Calu3 (cell line): Measurements from ENCODE around the gene PHYKPL. TPM values are rescaled to one million over a fixed set of nuclear protein-coding genes. Genes with fewer than 3 reads are reported as not detected.

Experiments
- BruUV-seq: library from RNA; stranded (reverse); fragments of 400-500 nt; replicated peaks from 2 replicates; lab custom pipeline; 2021; lab: Mats Ljungman, UMichigan
- CTCF ChIA-PET: fragments of 300-600 bp; sonication (Branson Sonifier 250); formaldehyde crosslinking; loops from one replicate; lab custom pipeline; 2022; ENCODE audit warnings: antibody characterized with exemption; lab: Charles Lee
- DNase-seq: peaks from one replicate; pipeline ENCODE4 v3.0.0; 2022
- H3K27ac Mint-ChIP-seq: one replicate; pipeline ENCODE4 v1.8.0; 2022; ENCODE audit warnings: mixed read lengths; ENCODE audit not compliant: unreplicated experiment
- H3K27me3 Mint-ChIP-seq: one replicate; pipeline ENCODE4 v1.8.0; 2022; ENCODE audit warnings: mixed read lengths; ENCODE audit not compliant: unreplicated experiment
- H3K36me3 Mint-ChIP-seq: one replicate; pipeline ENCODE4 v1.8.0; 2022; ENCODE audit warnings: mild to moderate bottlenecking, moderate library complexity, mixed read lengths; ENCODE audit not compliant: insufficient read depth, unreplicated experiment
- H3K4me1 Mint-ChIP-seq: one replicate; pipeline ENCODE4 v1.8.0; 2022; ENCODE audit warnings: mild to moderate bottlenecking, low read depth, mixed read lengths; ENCODE audit not compliant: unreplicated experiment
- H3K4me3 Mint-ChIP-seq: one replicate; pipeline ENCODE4 v1.8.0; 2022; ENCODE audit warnings: mild to moderate bottlenecking, low read depth, moderate library complexity, mixed read lengths; ENCODE audit not compliant: unreplicated experiment
- H3K9me3 Mint-ChIP-seq: one replicate; pipeline ENCODE4 v1.8.0; 2022; ENCODE audit warnings: low read depth, mixed read lengths; ENCODE audit not compliant: unreplicated experiment
- intact Hi-C: fragments of 100-400 bp; cut with micrococcal nuclease; formaldehyde crosslinking; loops from one replicate; pipeline ENCODE4 v1.10.0; 2022; ENCODE audit not compliant: unreplicated experiment
- total RNA-seq: library from RNA; stranded (reverse); gene quantifications from 2 replicates; pipeline ENCODE4 v1.2.3, GENCODE V29; 2022
- TF ChIP-seq, protein P1 (sequence below): fragments of 200-600 bp; IDR thresholded peaks from one replicate; pipeline ENCODE4 v1.8.0; 2022; ENCODE audit warnings: antibody characterized with exemption; ENCODE audit not compliant: unreplicated experiment

Gene PHYKPL
- total RNA-seq, 1 experiment from 2014 or later: 96.7 TPM

DNA sequence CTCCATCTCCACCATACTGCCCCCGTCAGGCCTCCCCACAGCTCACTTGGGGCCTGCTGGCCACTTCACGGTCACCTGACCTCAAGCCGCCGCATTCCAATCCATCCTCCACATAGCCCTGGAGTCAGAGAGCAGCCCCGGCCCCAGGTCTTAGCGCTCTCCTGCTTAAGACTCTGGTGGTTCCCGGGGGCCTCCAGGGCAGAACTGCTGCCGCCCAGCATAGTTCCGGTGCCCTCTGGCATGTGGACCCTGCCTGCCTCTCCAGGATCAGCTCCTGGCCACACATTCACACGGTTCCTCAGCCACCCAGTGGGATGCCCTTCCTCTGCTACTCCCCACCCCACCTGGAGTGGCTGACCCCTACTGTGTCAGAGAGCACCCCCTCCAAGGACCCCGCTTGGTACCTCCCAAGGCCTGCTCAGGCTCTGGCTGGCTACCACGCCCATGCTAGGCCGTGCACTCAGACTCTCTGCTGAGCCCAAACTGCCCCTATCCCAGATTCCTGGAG, 8.7 kb downstream of the PHYKPL start:
- CTCF ChIA-PET: no interaction called here

DNA sequence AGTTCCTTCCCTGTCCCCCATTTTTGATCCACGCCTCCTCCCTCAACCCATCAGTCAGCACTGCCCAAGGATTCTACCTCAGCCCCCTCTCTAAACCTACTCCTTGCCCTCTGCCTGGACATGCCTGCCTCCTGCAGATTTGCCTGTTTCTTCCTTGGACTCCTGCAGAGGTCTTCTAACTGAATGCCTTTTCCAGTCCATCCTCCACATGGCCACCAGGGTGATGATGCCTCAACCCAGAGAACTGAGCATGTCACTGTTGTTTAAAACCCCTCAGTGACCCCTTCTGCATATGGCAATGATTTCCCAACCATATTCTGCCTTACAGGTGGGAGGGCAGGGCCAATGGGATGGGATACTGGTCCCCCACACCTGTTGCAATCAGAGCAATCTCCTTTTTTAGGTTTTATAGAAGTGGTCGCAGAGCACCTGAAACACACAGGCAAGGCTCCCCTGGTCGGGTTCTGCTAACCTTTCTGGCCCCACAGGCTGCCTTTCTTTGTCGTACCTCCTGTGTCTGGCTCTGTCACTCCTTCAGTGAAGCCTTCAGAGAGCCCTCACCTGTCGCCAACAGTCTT, 9.3 kb downstream of the PHYKPL start:
- Mint-ChIP-seq H3K27me3 (no peaks in the 10 kb centered on the region), H3K27ac (peak overlapping the region; percentile 7), H3K36me3 (peaks cover 75% of the 10 kb centered on the region), H3K4me1 (peaks cover 17% of the 10 kb centered on the region), H3K9me3 (peaks cover 6% of the 10 kb centered on the region), H3K4me3 (no peak overlapping the region)
- TF ChIP-seq, protein P1, sequence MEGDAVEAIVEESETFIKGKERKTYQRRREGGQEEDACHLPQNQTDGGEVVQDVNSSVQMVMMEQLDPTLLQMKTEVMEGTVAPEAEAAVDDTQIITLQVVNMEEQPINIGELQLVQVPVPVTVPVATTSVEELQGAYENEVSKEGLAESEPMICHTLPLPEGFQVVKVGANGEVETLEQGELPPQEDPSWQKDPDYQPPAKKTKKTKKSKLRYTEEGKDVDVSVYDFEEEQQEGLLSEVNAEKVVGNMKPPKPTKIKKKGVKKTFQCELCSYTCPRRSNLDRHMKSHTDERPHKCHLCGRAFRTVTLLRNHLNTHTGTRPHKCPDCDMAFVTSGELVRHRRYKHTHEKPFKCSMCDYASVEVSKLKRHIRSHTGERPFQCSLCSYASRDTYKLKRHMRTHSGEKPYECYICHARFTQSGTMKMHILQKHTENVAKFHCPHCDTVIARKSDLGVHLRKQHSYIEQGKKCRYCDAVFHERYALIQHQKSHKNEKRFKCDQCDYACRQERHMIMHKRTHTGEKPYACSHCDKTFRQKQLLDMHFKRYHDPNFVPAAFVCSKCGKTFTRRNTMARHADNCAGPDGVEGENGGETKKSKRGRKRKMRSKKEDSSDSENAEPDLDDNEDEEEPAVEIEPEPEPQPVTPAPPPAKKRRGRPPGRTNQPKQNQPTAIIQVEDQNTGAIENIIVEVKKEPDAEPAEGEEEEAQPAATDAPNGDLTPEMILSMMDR: no peak
- intact Hi-C loops: no loop called here
- BruUV-seq: no TSS peak
- CTCF ChIA-PET: no interaction called here
- DNase-seq: no peak

More for the DNA sequence above, 8.7 kb downstream of the PHYKPL start:
- TF ChIP-seq, protein P1: no peak
- peaks cover 6% of the 10 kb centered on the region for H3K9me3 Mint-ChIP-seq
- H3K36me3 Mint-ChIP-seq: peaks cover 75% of the 10 kb centered on the region
- peaks cover 17% of the 10 kb centered on the region for H3K4me1 Mint-ChIP-seq
- H3K27ac Mint-ChIP-seq: peak overlapping the region; percentile 7
- no peak overlapping the region for H3K4me3 Mint-ChIP-seq
- intact Hi-C loops: no loop called here
- no TSS peak for BruUV-seq
- H3K27me3 Mint-ChIP-seq: no peaks in the 10 kb centered on the region
- DNase-seq: no peak

- intact Hi-C loops: no loop called here
- peaks cover 2% of the 10 kb centered on the region for H3K9me3 Mint-ChIP-seq
- TF ChIP-seq, protein P1: no peak
- CTCF ChIA-PET: no interaction called here
- no peak overlapping the region for H3K27ac Mint-ChIP-seq
- peaks cover 11% of the 10 kb centered on the region for H3K4me1 Mint-ChIP-seq
- H3K36me3 Mint-ChIP-seq: peaks cover 73% of the 10 kb centered on the region
- H3K27me3 Mint-ChIP-seq: no peaks in the 10 kb centered on the region
- DNase-seq: no peak
- no TSS peak for BruUV-seq
- H3K4me3 Mint-ChIP-seq: no peak overlapping the region
Measured at GRCh38 chr5:178222292-178222691, 10.3 kb downstream of the PHYKPL start.

- DNase-seq: no peak
- CTCF ChIA-PET: no interaction called here
- H3K4me3 Mint-ChIP-seq: no peak overlapping the region
- peaks cover 73% of the 10 kb centered on the region for H3K36me3 Mint-ChIP-seq
- H3K9me3 Mint-ChIP-seq: no peaks in the 10 kb centered on the region
- H3K4me1 Mint-ChIP-seq: peaks cover 7% of the 10 kb centered on the region
- no peaks in the 10 kb centered on the region for H3K27me3 Mint-ChIP-seq
- TF ChIP-seq, protein P1: no peak
- no peak overlapping the region for H3K27ac Mint-ChIP-seq
- intact Hi-C loops: no loop called here
- no TSS peak for BruUV-seq
Measured at GRCh38 chr5:178221853-178222252, 10.7 kb downstream of the PHYKPL start.
